SIG-M5 treated with dmso at 0.1 percent for 504 hours (cell line): Measurements from ENCODE around the gene PRRC2B.
"Not testable (repeated sequence)": the region's sequence is repeated elsewhere in the genome, so short reads cannot be mapped to it uniquely, and the experiment has no call there.

Experiments
- DNase-seq: peaks from one replicate; lab custom pipeline; 2025; ENCODE audit not compliant: unreplicated experiment; lab: John Stamatoyannopoulos, UW

The PRRC2B gene

GRCh38 chr9:131467214-131467935 is 73.5 kb downstream of the PRRC2B start:
- no peak for DNase-seq

- no peak for DNase-seq
Measured at GRCh38 chr9:131468031-131468430, 74.1 kb downstream of the PRRC2B start.

GRCh38 chr9:131469356-131469755 is 75.5 kb downstream of the PRRC2B start:
- no peak for DNase-seq

- no peak for DNase-seq
Measured at GRCh38 chr9:131469951-131470350, 76.1 kb downstream of the PRRC2B start.

GRCh38 chr9:131470581-131470991 is 76.7 kb downstream of the PRRC2B start:
- DNase-seq = no peak

GRCh38 chr9:131472085-131472484 is 78.2 kb downstream of the PRRC2B start:
- not testable (repeated sequence) for DNase-seq

- DNase-seq = no peak
Measured at GRCh38 chr9:131473198-131473885, 79.5 kb downstream of the PRRC2B start.

GRCh38 chr9:131473891-131474290 is 80.0 kb downstream of the PRRC2B start:
- DNase-seq = no peak

GRCh38 chr9:131474711-131475110 is 80.8 kb downstream of the PRRC2B start:
- no peak for DNase-seq

GRCh38 chr9:131475111-131475955 is 81.4 kb downstream of the PRRC2B start:
- DNase-seq = no peak

GRCh38 chr9:131475956-131476776 is 82.3 kb downstream of the PRRC2B start:
- no peak for DNase-seq

- DNase-seq = no peak
Measured at GRCh38 chr9:131476777-131477345, 83.0 kb downstream of the PRRC2B start.

GRCh38 chr9:131477367-131477766 is 83.5 kb downstream of the PRRC2B start:
- no peak for DNase-seq

- DNase-seq = no peak
Measured at GRCh38 chr9:131477816-131478419, 84.0 kb downstream of the PRRC2B start.

GRCh38 chr9:131478421-131478868 is 84.6 kb downstream of the PRRC2B start:
- DNase-seq = no peak

- DNase-seq = no peak
Measured at GRCh38 chr9:131478911-131479310, 85.0 kb downstream of the PRRC2B start.

GRCh38 chr9:131480258-131480657 is 86.4 kb downstream of the PRRC2B start:
- DNase-seq = no peak

- DNase-seq = no peak
Measured at GRCh38 chr9:131481441-131482342, 87.8 kb downstream of the PRRC2B start.
